Measurements from ENCODE around the gene PTPRN2. TPM values are rescaled to one million over a fixed set of nuclear protein-coding genes. Genes with fewer than 3 reads are reported as not detected.

The PTPRN2 gene
- total RNA-seq, 1 donor from 2014 or later: 2.4 TPM

GRCh38 chr7:158303121-158303520, 284.5 kb downstream of the PTPRN2 start:
- TF ChIP-seq CTCF (IDR thresholded peaks at IDR 0.05; ENCODE audit: insufficient read depth, low read length, poor library complexity, severe bottlenecking): no peak
- H3K4me3 ChIP-seq (ENCODE audit: low read depth, low read length): no peak overlapping the region
- DNase-seq (ENCODE audit: low read depth): no peak
- no peaks in the 10 kb centered on the region for H3K27me3 ChIP-seq (ENCODE audit: control insufficient read depth, insufficient read depth, low read length)
- no peaks in the 10 kb centered on the region for H3K36me3 ChIP-seq (ENCODE audit: control insufficient read depth, insufficient read depth, low read length)

DNA sequence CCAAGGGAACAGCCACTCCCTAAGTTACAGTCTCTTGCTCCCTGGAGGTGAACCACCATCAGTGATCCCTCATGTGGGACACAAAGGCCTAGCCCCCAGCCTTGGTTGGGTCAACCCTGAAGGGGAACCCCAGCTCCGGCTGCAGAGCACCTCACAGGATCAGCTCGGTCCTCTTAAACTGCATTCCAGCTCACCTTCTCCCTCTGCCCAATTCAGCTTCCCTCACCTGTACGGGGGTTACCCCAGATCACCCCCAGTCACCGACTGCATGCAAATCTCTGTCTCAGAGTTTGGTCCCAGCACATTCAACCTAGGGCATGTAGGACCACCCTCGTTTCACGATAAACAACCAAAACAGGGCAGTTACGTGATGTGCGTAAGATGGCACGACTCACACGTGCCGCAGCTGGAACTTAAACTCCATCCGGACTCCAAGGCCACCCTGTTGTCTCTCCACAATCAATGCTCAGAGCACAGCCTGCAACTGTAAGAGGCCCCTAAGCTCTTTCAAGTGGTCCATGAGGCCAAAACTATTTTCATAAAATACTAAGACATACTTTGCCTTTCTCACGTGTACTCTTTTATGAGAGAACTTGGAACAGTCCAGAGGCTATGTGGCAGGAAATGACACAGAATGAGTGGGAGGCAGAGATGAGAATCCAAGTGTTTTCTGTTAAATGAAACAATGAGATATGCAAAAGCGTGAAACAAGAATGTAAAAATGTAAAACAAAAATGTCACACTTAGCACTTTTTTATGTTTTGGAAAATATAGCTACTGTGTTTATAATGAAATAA, 285.2 kb downstream of the PTPRN2 start:
- Histone ChIP-seq H3K4me3 (ENCODE audit: low read depth, low read length) (no peak overlapping the region), H3K36me3 (ENCODE audit: control insufficient read depth, insufficient read depth, low read length) (no peaks in the 10 kb centered on the region), H3K27me3 (ENCODE audit: control insufficient read depth, insufficient read depth, low read length) (no peaks in the 10 kb centered on the region)
- TF ChIP-seq CTCF (IDR thresholded peaks at IDR 0.05; ENCODE audit: insufficient read depth, low read length, poor library complexity, severe bottlenecking): no peak
- no peak for DNase-seq (ENCODE audit: low read depth)

- no peak for TF ChIP-seq CTCF (IDR thresholded peaks at IDR 0.05; ENCODE audit: insufficient read depth, low read length, poor library complexity, severe bottlenecking)
- H3K36me3 ChIP-seq (ENCODE audit: control insufficient read depth, insufficient read depth, low read length): no peaks in the 10 kb centered on the region
- no peak for DNase-seq (ENCODE audit: low read depth)
Measured at GRCh38 chr7:158301207-158301606, 286.4 kb downstream of the PTPRN2 start.

GRCh38 chr7:158300427-158300826, 287.2 kb downstream of the PTPRN2 start:
- Histone ChIP-seq H3K36me3 (ENCODE audit: control insufficient read depth, insufficient read depth, low read length) (no peaks in the 10 kb centered on the region), H3K27me3 (ENCODE audit: control insufficient read depth, insufficient read depth, low read length) (no peaks in the 10 kb centered on the region), H3K4me3 (ENCODE audit: low read depth, low read length) (no peak overlapping the region)
- TF ChIP-seq CTCF (IDR thresholded peaks at IDR 0.05; ENCODE audit: insufficient read depth, low read length, poor library complexity, severe bottlenecking): no peak
- DNase-seq (ENCODE audit: low read depth): no peak

More at GRCh38 chr7:158301207-158301606, 286.4 kb downstream of the PTPRN2 start:
- no peak overlapping the region for H3K4me3 ChIP-seq (ENCODE audit: low read depth, low read length)
- H3K27me3 ChIP-seq (ENCODE audit: control insufficient read depth, insufficient read depth, low read length): no peaks in the 10 kb centered on the region

DNA sequence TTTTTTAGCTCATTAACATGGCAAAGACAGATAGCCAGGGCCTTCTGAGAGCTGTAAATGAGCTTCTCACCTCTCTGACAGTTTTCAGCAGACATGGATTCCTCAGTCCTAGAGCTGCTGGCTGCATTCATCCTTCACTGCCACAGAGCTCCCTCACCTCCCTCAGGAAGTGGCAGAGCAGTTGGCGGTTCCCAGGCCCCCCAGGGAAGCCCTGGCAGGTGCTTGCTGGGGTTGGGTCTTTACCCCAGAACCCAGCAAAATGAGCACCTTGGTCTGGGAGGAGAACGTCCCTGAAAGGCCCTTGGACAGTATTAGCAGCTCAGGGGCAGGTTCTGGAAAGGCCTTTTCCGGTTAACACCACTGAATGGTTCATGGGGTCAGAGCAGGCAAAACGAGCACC, 288.0 kb downstream of the PTPRN2 start:
- no peak for DNase-seq (ENCODE audit: low read depth)
- H3K27me3 ChIP-seq (ENCODE audit: control insufficient read depth, insufficient read depth, low read length): no peaks in the 10 kb centered on the region
- no peaks in the 10 kb centered on the region for H3K36me3 ChIP-seq (ENCODE audit: control insufficient read depth, insufficient read depth, low read length)
- TF ChIP-seq CTCF (IDR thresholded peaks at IDR 0.05; ENCODE audit: insufficient read depth, low read length, poor library complexity, severe bottlenecking): no peak
- no peak overlapping the region for H3K4me3 ChIP-seq (ENCODE audit: low read depth, low read length)

GRCh38 chr7:158296798-158297104, 290.9 kb downstream of the PTPRN2 start:
- DNase-seq (ENCODE audit: low read depth): no peak

More at GRCh38 chr7:158296798-158297104, 290.9 kb downstream of the PTPRN2 start:
- Histone ChIP-seq H3K4me3 (ENCODE audit: low read depth, low read length) (no peak overlapping the region), H3K27me3 (ENCODE audit: control insufficient read depth, insufficient read depth, low read length) (no peaks in the 10 kb centered on the region), H3K36me3 (ENCODE audit: control insufficient read depth, insufficient read depth, low read length) (no peaks in the 10 kb centered on the region)
- TF ChIP-seq CTCF (IDR thresholded peaks at IDR 0.05; ENCODE audit: insufficient read depth, low read length, poor library complexity, severe bottlenecking): no peak

Data from kidney epithelial cell (primary cell).